GM12878 (cell line): ENCODE results near the gene RAI14. TPM values are rescaled to one million over a fixed set of nuclear protein-coding genes. Genes with fewer than 3 reads are reported as not detected.

Experiments used
- ATAC-seq: fragments of 200-7000 bp; cut with Tn5 transposase; 3 replicates; pipeline ENCODE4 v1.9.1; 2020; ENCODE audit warnings: mild to moderate bottlenecking, moderate library complexity
- BruUV-seq: library from RNA; stranded (reverse); fragments of 400-500 nt; replicated peaks from 2 replicates; lab custom pipeline; 2021; lab: Mats Ljungman, UMichigan
- CTCF ChIA-PET: fragments of 300-600 bp; sonication (Branson Sonifier 250); formaldehyde crosslinking; extraction: SDS; loops from one replicate; lab custom pipeline; 2021; ENCODE audit warnings: inconsistent platforms; lab: Yijun Ruan, JAX
- POLR2A ChIA-PET: fragments of 350-600 bp; formaldehyde crosslinking; extraction: SDS; loops from one replicate; lab custom pipeline; 2021; ENCODE audit warnings: inconsistent platforms; lab: Charles Lee
- RAD21 ChIA-PET: fragments of 300-600 bp; sonication (Branson Sonifier 250); formaldehyde crosslinking; loops from one replicate; lab custom pipeline; 2023; ENCODE audit warnings: antibody characterized with exemption; ENCODE audit not compliant: unreplicated experiment; lab: Charles Lee
- SMC1A ChIA-PET: fragments of 300-600 bp; sonication (Branson Sonifier 250); formaldehyde crosslinking; loops from one replicate; lab custom pipeline; 2023; ENCODE audit not compliant: unreplicated experiment, uncharacterized antibody; lab: Charles Lee
- DNase-seq: peaks from one replicate; pipeline ENCODE4 v3.0.0-alpha.2; 2011; ENCODE audit warnings: low read depth, low spot score
- FAIRE-seq: peaks from 3 replicates; lab custom pipeline; 2011; peaks lifted over from hg19 to GRCh38; lab: Jason Lieb, UNC
- H2AFZ ChIP-seq: 2 replicates; pipeline ENCODE4 v1.6.0; 2011; ENCODE audit warnings: low read depth, low read length, control low read depth; ENCODE audit not compliant: control insufficient read depth
- H3K27ac ChIP-seq: 2 replicates; pipeline ENCODE4 v1.5.1; 2011; ENCODE audit warnings: control low read depth; ENCODE audit not compliant: control insufficient read depth, insufficient read depth
- H3K27me3 ChIP-seq, 2 experiments: replicated peaks in 1 of 2; 2 replicates each; pipeline versions ENCODE4 v1.6.0 to v1.6.1; 2011; ENCODE audit warnings: low read length in 1 of 2; ENCODE audit not compliant: control insufficient read depth in 2 of 2, insufficient read depth in 2 of 2
- H3K36me3 ChIP-seq, 2 experiments: 2 replicates each; pipeline ENCODE4 v1.5.1; 2011; ENCODE audit warnings: low read length in 1 of 2; ENCODE audit not compliant: control insufficient read depth in 2 of 2, insufficient read depth in 2 of 2
- H3K4me1 ChIP-seq: 2 replicates; pipeline ENCODE4 v1.6.1; 2011; ENCODE audit warnings: mild to moderate bottlenecking, low read length, moderate library complexity, mixed read lengths; ENCODE audit not compliant: control insufficient read depth, insufficient read depth
- H3K4me2 ChIP-seq: 2 replicates; pipeline ENCODE4 v1.6.0; 2011; ENCODE audit warnings: control low read depth; ENCODE audit not compliant: control insufficient read depth, insufficient read depth
- H3K4me3 ChIP-seq: fragments of 200-600 bp; sonication (generic); 2 replicates; pipeline ENCODE4 v1.5.1; 2016
- H3K79me2 ChIP-seq: 2 replicates; pipeline ENCODE4 v1.6.0; 2011; ENCODE audit warnings: low read length; ENCODE audit not compliant: control insufficient read depth, insufficient read depth
- H3K9ac ChIP-seq: 2 replicates; pipeline ENCODE4 v1.8.0; 2011; ENCODE audit warnings: low read length, control low read depth, mixed read lengths; ENCODE audit not compliant: control insufficient read depth, insufficient read depth
- H3K9me3 ChIP-seq: replicated peaks from 3 replicates; pipeline ENCODE4 v1.5.1; 2011; ENCODE audit warnings: mild to moderate bottlenecking, low read length; ENCODE audit not compliant: control insufficient read depth, insufficient read depth
- H4K20me1 ChIP-seq: 2 replicates; pipeline ENCODE4 v1.6.0; 2011; ENCODE audit not compliant: control insufficient read depth, insufficient read depth
- BRCA1 ChIP-seq: IDR thresholded peaks from 2 replicates; pipeline ENCODE4 v1.6.1; 2011; ENCODE audit warnings: low read depth, low read length, improper control_type of control experiment
- CTCF ChIP-seq, 3 experiments: IDR thresholded peaks in 2 of 3; conservative IDR thresholded peaks in 1 of 3; 2 replicates each; pipeline ENCODE4 v1.5.1; 2011; ENCODE audit warnings: low read depth in 3 of 3, low read length in 3 of 3, mild to moderate bottlenecking in 3 of 3, control low read depth in 2 of 3, moderate library complexity in 2 of 3, inconsistent platforms in 1 of 3, mixed read lengths in 1 of 3; ENCODE audit not compliant: control insufficient read depth in 2 of 3, insufficient read depth in 1 of 3; ENCODE audit errors: extremely low read depth in 1 of 3
- EP300 ChIP-seq, 2 experiments: fragments of 150-350 bp in 1 of 2; IDR thresholded peaks; 2 replicates each; pipeline ENCODE4 v1.6.1; 2011 to 2012; ENCODE audit warnings: low read depth in 2 of 2, low read length in 2 of 2, borderline replicate concordance in 1 of 2, improper control_type of control experiment in 1 of 2, inconsistent platforms in 1 of 2; ENCODE audit not compliant: control insufficient read depth in 1 of 2
- MAX ChIP-seq: IDR thresholded peaks from 2 replicates; pipeline ENCODE4 v1.6.1; 2012; ENCODE audit warnings: low read depth, low read length, improper control_type of control experiment
- NR2C2 ChIP-seq: IDR thresholded peaks from 2 replicates; pipeline ENCODE4 v1.6.1; 2011; ENCODE audit warnings: borderline replicate concordance, low read depth; ENCODE audit not compliant: control insufficient read depth, insufficient read length
- NRF1 ChIP-seq: conservative IDR thresholded peaks from 2 replicates; pipeline ENCODE4 v1.6.1; 2011; ENCODE audit warnings: mild to moderate bottlenecking, low read depth, low read length, improper control_type of control experiment
- POLR2AphosphoS2 ChIP-seq: IDR thresholded peaks from 2 replicates; pipeline ENCODE4 v1.6.1; 2011; ENCODE audit warnings: low read depth, mild to moderate bottlenecking, low read length, improper control_type of control experiment, moderate library complexity
- RELA ChIP-seq: fragments of 450-650 bp; IDR thresholded peaks from 2 replicates; pipeline ENCODE4 v1.8.0; 2014; ENCODE audit warnings: borderline replicate concordance; ENCODE audit not compliant: partially characterized antibody
- SMAD5 ChIP-seq: IDR thresholded peaks from 2 replicates; pipeline ENCODE4 v1.6.1; 2016; ENCODE audit warnings: antibody characterized with exemption, low read depth
- SREBF2 ChIP-seq: IDR thresholded peaks from 2 replicates; pipeline ENCODE4 v1.6.1; 2012; ENCODE audit warnings: mild to moderate bottlenecking, low read length
- STAT1 ChIP-seq: fragments of 450-650 bp; conservative IDR thresholded peaks from 2 replicates; pipeline ENCODE4 v1.6.1; 2014; ENCODE audit warnings: antibody characterized with exemption, mild to moderate bottlenecking
- STAT3 ChIP-seq: IDR thresholded peaks from 2 replicates; pipeline ENCODE4 v1.6.1; 2011; ENCODE audit warnings: low read depth, low read length, improper control_type of control experiment
- TAF1 ChIP-seq: IDR thresholded peaks from 2 replicates; pipeline ENCODE4 v1.6.1; 2011; ENCODE audit warnings: mild to moderate bottlenecking, low read depth, low read length, borderline replicate concordance
- WGBS: methylation state at CpG from one replicate; pipeline ENCODE4 v1.1.6; 2016; ENCODE audit warnings: low lambda C conversion rate; ENCODE audit not compliant: insufficient replicate concordance, insufficient coverage; ENCODE audit errors: missing lambda C conversion rate; 5-methylcytosine and 5-hydroxymethylcytosine counted together
- in situ Hi-C: fragments of 300-500 bp; cut with MboI; formaldehyde crosslinking; loops from 9 replicates; pipeline ENCODE4 v1.14.3; 2018; ENCODE audit warnings: mixed read lengths
- intact Hi-C: fragments of 100-400 bp; cut with micrococcal nuclease; formaldehyde crosslinking; loops from one replicate; pipeline ENCODE4 v1.14.2; 2022; ENCODE audit not compliant: unreplicated experiment
- polyA plus RNA-seq, 11 experiments: library from polyadenylated mRNA; depleted of rRNA in 4 of 11; unstranded in 6 of 11; stranded (reverse) in 5 of 11; fragments of >200 nt; fragmentation: Nextera tagmentation in 4 of 11; fragmentation: Illumina TruSeq in 1 of 11; extraction: Ambion mirVana in 4 of 11; extraction: Trizol in 1 of 11; gene quantifications; 1 replicate in 1 of 11; 2 replicates in 10 of 11; pipeline versions ENCODE4 v1.2.1 to v1.2.3, GENCODE V29; 2011 to 2016; ENCODE audit warnings: inconsistent platforms in 2 of 11, missing spikeins in 2 of 11, low read depth in 1 of 11
- total RNA-seq, 4 experiments: library from RNA; depleted of rRNA in 3 of 4; stranded (reverse); fragments of >200 nt in 3 of 4; fragmentation: Illumina TruSeq in 1 of 4; extraction: Trizol in 1 of 4; gene quantifications; 2 replicates each; pipeline versions ENCODE4 v1.2.1 to v1.2.3, GENCODE V29; 2013 to 2021

Gene RAI14
- total and polyA plus RNA-seq, 10 of the 15 experiments (the other 5 are each of a cell fraction or from before 2014, with no cell fraction given): 0.18 to 4.6 (median 1.9) TPM

- TF ChIP-seq EP300 (IDR thresholded peaks at IDR 0.05; ENCODE audit: borderline replicate concordance in 1 of 2, control insufficient read depth in 1 of 2, low read depth in 2 of 2, low read length in 2 of 2): no peak
- no peak for TF ChIP-seq BRCA1
- no peak for TF ChIP-seq MAX
- TF ChIP-seq POLR2AphosphoS2: no peak
- TF ChIP-seq TAF1: no peak
- H2AFZ ChIP-seq: no peak overlapping the region
- peaks cover 0 to 1% of the 10 kb centered on the region in 2 experiments; a peak in 3 of 4 replicates for H3K27me3 ChIP-seq
- no peaks in the 10 kb centered on the region for H3K36me3 ChIP-seq
- H4K20me1 ChIP-seq: no peaks in the 10 kb centered on the region
- BruUV-seq: no TSS peak
- FAIRE-seq (no peak), ATAC-seq (no peak), DNase-seq (no peak)
- POLR2A ChIA-PET: no interaction called here
- no peaks in the 10 kb centered on the region for H3K79me2 ChIP-seq
- in situ Hi-C loops (no loop called here), intact Hi-C loops (no loop called here)
- H3K4me1 ChIP-seq: peaks cover 5% of the 10 kb centered on the region
- H3K9ac ChIP-seq: no peak overlapping the region
- RAD21 ChIA-PET: no interaction called here
- CTCF ChIA-PET: no interaction called here
- H3K4me3 ChIP-seq: no peak overlapping the region
- WGBS: 25% methylated on average over 9 of the region's 9 CpGs
- no peaks in the 10 kb centered on the region for H3K9me3 ChIP-seq
- no peak overlapping the region for H3K4me2 ChIP-seq
- SMC1A ChIA-PET: interaction anchor here (2.1 kb wide), 1 partner anchor 9 kb away, joined by 5 read pairs; no protein-coding TSS in a partner anchor
- H3K27ac ChIP-seq: no peak overlapping the region
These were observed 178.1 kb downstream of the RAI14 start for GRCh38 chr5:34833976-34834793.

- Histone ChIP-seq H4K20me1 (no peaks in the 10 kb centered on the region), H3K36me3 (no peaks in the 10 kb centered on the region), H3K4me3 (no peak overlapping the region), H3K9me3 (no peaks in the 10 kb centered on the region), H2AFZ (no peak overlapping the region), H3K4me2 (no peak overlapping the region), H3K79me2 (no peaks in the 10 kb centered on the region), H3K4me1 (peaks cover 5% of the 10 kb centered on the region), H3K27me3 (peaks cover 0 to 1% of the 10 kb centered on the region in 2 experiments; a peak in 3 of 4 replicates), H3K27ac (no peak overlapping the region), H3K9ac (no peak overlapping the region)
- ATAC-seq (no peak), FAIRE-seq (no peak), DNase-seq (no peak)
- 0% methylated on average over 1 of the region's 1 CpG for WGBS
- in situ Hi-C loops: no loop called here
- CTCF ChIA-PET: no interaction called here
- SMC1A ChIA-PET: interaction anchor here (2.1 kb wide), 1 partner anchor 9 kb away, joined by 5 read pairs; no protein-coding TSS in a partner anchor
- intact Hi-C loops: no loop called here
- no TSS peak for BruUV-seq
- RAD21 ChIA-PET: no interaction called here
- POLR2A ChIA-PET: no interaction called here
- TF ChIP-seq NRF1 (no peak), RELA (no peak), SMAD5 (no peak), SREBF2 (no peak), STAT1 (no peak), STAT3 (no peak), CTCF (IDR thresholded peaks at IDR 0.05 in 2 of 3, conservative IDR thresholded peaks at IDR 0.05 in 1 of 3; ENCODE audit: control insufficient read depth in 2 of 3, extremely low read depth in 1 of 3, insufficient read depth in 1 of 3, low read depth in 3 of 3, low read length in 3 of 3) (no peak), MAX (no peak), NR2C2 (no peak)
These were observed 178.6 kb downstream of the RAI14 start for GRCh38 chr5:34834794-34835089.
